Urinary bladder (tissue), 4 donors: ENCODE data around the gene OXCT2. TPM values are rescaled to one million over a fixed set of nuclear protein-coding genes. Genes with fewer than 3 reads are reported as not detected.
"Not testable (repeated sequence)": the region's sequence is repeated elsewhere in the genome, so short reads cannot be mapped to it uniquely, and the experiment has no call there.

ENCODE experiments used
- DNase-seq: peaks from one replicate; pipeline ENCODE4 v3.0.0-alpha.2; 2015; ENCODE audit errors: extremely low spot score
- H3K27ac ChIP-seq: one replicate; pipeline ENCODE4 v1.5.1; 2013; ENCODE audit warnings: low read depth, mild to moderate bottlenecking, moderate library complexity
- H3K36me3 ChIP-seq: one replicate; pipeline ENCODE4 v1.6.1; 2013; ENCODE audit warnings: mild to moderate bottlenecking, moderate library complexity; ENCODE audit not compliant: insufficient read depth
- H3K4me1 ChIP-seq: one replicate; pipeline ENCODE4 v1.6.1; 2013; ENCODE audit warnings: mild to moderate bottlenecking, moderate library complexity; ENCODE audit not compliant: insufficient read depth
- H3K4me3 ChIP-seq: one replicate; pipeline ENCODE4 v1.5.1; 2013; ENCODE audit warnings: low read depth, low read length
- WGBS: extraction: QIAGEN DNeasy Blood & Tissue Kit; methylation state at CpG from one replicate; pipeline ENCODE4 v1.1.7; 2013; 5-methylcytosine and 5-hydroxymethylcytosine counted together
- polyA plus RNA-seq: library from polyadenylated mRNA; stranded (reverse); fragments of 200-250 nt; gene quantifications from one replicate; pipeline ENCODE4 v1.2.3, GENCODE V29; 2013
- total RNA-seq: library from RNA; depleted of rRNA; stranded (reverse); fragments of >200 nt; gene quantifications from one replicate; pipeline ENCODE4 v1.2.3, GENCODE V29; 2014
- donor health status: healthy with polysubstance abuse.
- donor health status: healthy.

OXCT2 gene
- total RNA-seq (0.90 TPM), polyA plus RNA-seq (0.68 TPM)

GRCh38 chr1:39771022-39771532 is at the start of gene OXCT2:
OXCT2 (minus strand) TSS chr1:39771348; CDS start chr1:39771255, 93 bp downstream.
- not testable (repeated sequence) for DNase-seq, H3K36me3 ChIP-seq, H3K4me1 ChIP-seq, H3K4me3 ChIP-seq, H3K27ac ChIP-seq
- 2% methylated on average over 47 of the region's 57 CpGs for WGBS

GRCh38 chr1:39819091-39819812 is 48.1 kb upstream of the OXCT2 start:
- Histone ChIP-seq H3K4me1 (no peaks in the 10 kb centered on the region), H3K4me3 (no peak overlapping the region)

GRCh38 chr1:39818482-39818881 is 47.3 kb upstream of the OXCT2 start:
- no peaks in the 10 kb centered on the region for H3K36me3 ChIP-seq
- no peak overlapping the region for H3K27ac ChIP-seq
- DNase-seq, result no peak
- H3K4me3 ChIP-seq, result no peak overlapping the region
- WGBS, result 95% methylated on average over 2 of the region's 2 CpGs
- H3K4me1 ChIP-seq, result no peaks in the 10 kb centered on the region

More at GRCh38 chr1:39819091-39819812, 48.1 kb upstream of the OXCT2 start:
- peak overlapping the region; percentile 53 for H3K27ac ChIP-seq
- 84% methylated on average over 22 of the region's 22 CpGs for whole genome bisulfite sequencing
- H3K36me3 ChIP-seq, result no peaks in the 10 kb centered on the region
- no peak for DNase-seq

- WGBS, result 58% methylated on average over 18 of the region's 24 CpGs
- DNase-seq, result peak; percentile 40
- peak overlapping the region; percentile 27 for H3K27ac ChIP-seq
- H3K4me3 ChIP-seq, H3K4me1 ChIP-seq, H3K36me3 ChIP-seq: not testable (repeated sequence)
Measured at GRCh38 chr1:39817091-39817932, 46.2 kb upstream of the OXCT2 start.

- H3K4me1 ChIP-seq, result no peaks in the 10 kb centered on the region
- H3K36me3 ChIP-seq, result no peaks in the 10 kb centered on the region
- peak; percentile 42 for DNase-seq
- no peak overlapping the region for H3K27ac ChIP-seq
- 12% methylated on average over 11 of the region's 11 CpGs for WGBS
- no peak overlapping the region for H3K4me3 ChIP-seq
Measured at GRCh38 chr1:39816415-39817090, 45.4 kb upstream of the OXCT2 start.

- Histone ChIP-seq H3K4me1 (no peaks in the 10 kb centered on the region), H3K36me3 (no peaks in the 10 kb centered on the region), H3K4me3 (no peak overlapping the region), H3K27ac (no peak overlapping the region)
- 72% methylated on average over 3 of the region's 3 CpGs for WGBS
- no peak for DNase-seq
Measured at GRCh38 chr1:39812913-39813312, 41.8 kb upstream of the OXCT2 start.

- H3K4me1 ChIP-seq, result no peaks in the 10 kb centered on the region
- no peak for DNase-seq
- H3K27ac ChIP-seq, result no peak overlapping the region
- H3K36me3 ChIP-seq, result no peaks in the 10 kb centered on the region
- no peak overlapping the region for H3K4me3 ChIP-seq
- WGBS, result 49% methylated on average over 6 of the region's 8 CpGs
Measured at GRCh38 chr1:39808784-39809517, 37.8 kb upstream of the OXCT2 start.

GRCh38 chr1:39805385-39805784 is 34.2 kb upstream of the OXCT2 start:
- Histone ChIP-seq H3K27ac (no peak overlapping the region), H3K36me3 (no peaks in the 10 kb centered on the region), H3K4me1 (no peaks in the 10 kb centered on the region), H3K4me3 (no peak overlapping the region)
- 96% methylated on average over 2 of the region's 2 CpGs for WGBS
- no peak for DNase-seq

- WGBS, result 83% methylated on average over 14 of the region's 14 CpGs
- DNase-seq, result no peak
- H3K4me3 ChIP-seq, result no peak overlapping the region
- H3K4me1 ChIP-seq, result no peaks in the 10 kb centered on the region
- no peaks in the 10 kb centered on the region for H3K36me3 ChIP-seq
- no peak overlapping the region for H3K27ac ChIP-seq
Measured at GRCh38 chr1:39802496-39803260, 31.5 kb upstream of the OXCT2 start.

GRCh38 chr1:39800471-39800835 is 29.3 kb upstream of the OXCT2 start:
- Histone ChIP-seq H3K4me1 (no peaks in the 10 kb centered on the region), H3K27ac (no peak overlapping the region), H3K36me3 (no peaks in the 10 kb centered on the region), H3K4me3 (no peak overlapping the region)
- DNase-seq, result no peak
- 75% methylated on average over 3 of the region's 3 CpGs for WGBS

- Histone ChIP-seq H3K36me3 (no peaks in the 10 kb centered on the region), H3K4me1 (no peaks in the 10 kb centered on the region), H3K27ac (no peak overlapping the region), H3K4me3 (no peak overlapping the region)
- 5% methylated on average over 8 of the region's 8 CpGs for WGBS
- DNase-seq, result no peak
Measured at GRCh38 chr1:39799770-39800470, 28.8 kb upstream of the OXCT2 start.
